Measurements from ENCODE around the gene LARP1. TPM values are rescaled to one million over a fixed set of nuclear protein-coding genes. Genes with fewer than 3 reads are reported as not detected.
"Not testable (repeated sequence)": the region's sequence is repeated elsewhere in the genome, so short reads cannot be mapped to it uniquely, and the experiment has no call there.

LARP1 gene
- total RNA-seq, 2 experiments from 2014 or later = 88.7 to 97.6 TPM

- H3K36me3 Mint-ChIP-seq (ENCODE audit: low read depth) = peaks cover 40% of the 10 kb centered on the region
- Histone ChIP-seq H3K36me3 (ENCODE audit: insufficient read depth, low read length) (peaks cover 41% of the 10 kb centered on the region), H3K27me3 (ENCODE audit: control insufficient read depth in 1 of 2, insufficient read depth in 2 of 2, low read length in 2 of 2) (no peaks in the 10 kb centered on the region), H3K4me1 (ENCODE audit: insufficient read depth, low read length) (no peaks in the 10 kb centered on the region), H3K9me3 (ENCODE audit: control insufficient read depth in 1 of 2, insufficient read depth in 1 of 2, low read length in 2 of 2) (no peaks in the 10 kb centered on the region), H3K27ac (ENCODE audit: low read depth in 1 of 2, low read length in 2 of 2) (peak overlapping the region in 1 of 2 donors; percentile 40), H3K4me3 (ENCODE audit: low read length) (no peak overlapping the region)
- CTCF ChIA-PET = no interaction called here
- H3K4me1 Mint-ChIP-seq (ENCODE audit: low read depth) = peaks cover 3% of the 10 kb centered on the region
- H3K27ac Mint-ChIP-seq = no peak overlapping the region
- no peaks in the 10 kb centered on the region for H3K27me3 Mint-ChIP-seq
- no peak overlapping the region for H3K4me3 Mint-ChIP-seq
- no peak for DNase-seq
- intact Hi-C loops (cut with DNase I, micrococcal nuclease) = no loop called here
- TF ChIP-seq CTCF (IDR thresholded peaks at IDR 0.05) = no peak
- POLR2A ChIA-PET = no interaction called here
- no peak for ATAC-seq (ENCODE audit: poor library complexity)
- H3K9me3 Mint-ChIP-seq = no peaks in the 10 kb centered on the region
Observed at GRCh38 chr5:154820383-154820782, 65.2 kb downstream of the LARP1 start.

GRCh38 chr5:154822896-154823295 is 67.7 kb downstream of the LARP1 start:
- Mint-ChIP-seq H3K36me3 (ENCODE audit: low read depth) (peaks cover 18% of the 10 kb centered on the region), H3K4me1 (ENCODE audit: low read depth) (peaks cover 12% of the 10 kb centered on the region), H3K27ac (peak overlapping the region; percentile 55)
- H3K4me3 ChIP-seq (ENCODE audit: low read length); H3K4me3 Mint-ChIP-seq; H3K27me3 Mint-ChIP-seq; H3K9me3 Mint-ChIP-seq; H3K27ac ChIP-seq (ENCODE audit: low read depth in 1 of 2, low read length in 2 of 2); H3K4me1 ChIP-seq (ENCODE audit: insufficient read depth, low read length); intact Hi-C loops (cut with DNase I, micrococcal nuclease); H3K27me3 ChIP-seq (ENCODE audit: control insufficient read depth in 1 of 2, insufficient read depth in 2 of 2, low read length in 2 of 2); POLR2A ChIA-PET; ATAC-seq (ENCODE audit: poor library complexity); DNase-seq; CTCF ChIA-PET; H3K9me3 ChIP-seq (ENCODE audit: control insufficient read depth in 1 of 2, insufficient read depth in 1 of 2, low read length in 2 of 2): not testable (repeated sequence)
- peaks cover 16% of the 10 kb centered on the region for H3K36me3 ChIP-seq (ENCODE audit: insufficient read depth, low read length)

- Histone ChIP-seq H3K4me3 (ENCODE audit: low read length) (no peak overlapping the region), H3K27me3 (ENCODE audit: control insufficient read depth in 1 of 2, insufficient read depth in 2 of 2, low read length in 2 of 2) (no peaks in the 10 kb centered on the region), H3K4me1 (ENCODE audit: insufficient read depth, low read length) (peaks cover 10% of the 10 kb centered on the region), H3K9me3 (ENCODE audit: control insufficient read depth in 1 of 2, insufficient read depth in 1 of 2, low read length in 2 of 2) (no peaks in the 10 kb centered on the region), H3K27ac (ENCODE audit: low read depth in 1 of 2, low read length in 2 of 2) (no peak overlapping the region), H3K36me3 (ENCODE audit: insufficient read depth, low read length) (peaks cover 14% of the 10 kb centered on the region)
- Mint-ChIP-seq H3K27me3 (no peaks in the 10 kb centered on the region), H3K4me1 (ENCODE audit: low read depth) (peaks cover 18% of the 10 kb centered on the region), H3K27ac (peak overlapping the region; percentile 55), H3K9me3 (no peaks in the 10 kb centered on the region), H3K36me3 (ENCODE audit: low read depth) (peaks cover 14% of the 10 kb centered on the region), H3K4me3 (no peak overlapping the region)
- no peak for TF ChIP-seq CTCF (IDR thresholded peaks at IDR 0.05)
- ChIA-PET POLR2A (no interaction called here), CTCF (no interaction called here)
- DNase-seq = no peak
- intact Hi-C loops (cut with DNase I, micrococcal nuclease) = no loop called here
- no peak for ATAC-seq (ENCODE audit: poor library complexity)
Observed at GRCh38 chr5:154823605-154824004, 68.4 kb downstream of the LARP1 start.

- Histone ChIP-seq H3K27ac (ENCODE audit: low read depth in 1 of 2, low read length in 2 of 2) (no peak overlapping the region), H3K36me3 (ENCODE audit: insufficient read depth, low read length) (peaks cover 14% of the 10 kb centered on the region), H3K4me3 (ENCODE audit: low read length) (no peak overlapping the region), H3K4me1 (ENCODE audit: insufficient read depth, low read length) (peaks cover 15% of the 10 kb centered on the region), H3K27me3 (ENCODE audit: control insufficient read depth in 1 of 2, insufficient read depth in 2 of 2, low read length in 2 of 2) (no peaks in the 10 kb centered on the region), H3K9me3 (ENCODE audit: control insufficient read depth in 1 of 2, insufficient read depth in 1 of 2, low read length in 2 of 2) (no peaks in the 10 kb centered on the region)
- DNase-seq (no peak), ATAC-seq (ENCODE audit: poor library complexity) (no peak)
- intact Hi-C loops (cut with DNase I, micrococcal nuclease) = no loop called here
- H3K4me1 Mint-ChIP-seq (ENCODE audit: low read depth) = peaks cover 21% of the 10 kb centered on the region
- no peak overlapping the region for H3K27ac Mint-ChIP-seq
- peaks cover 10% of the 10 kb centered on the region for H3K36me3 Mint-ChIP-seq (ENCODE audit: low read depth)
- H3K27me3 Mint-ChIP-seq = no peaks in the 10 kb centered on the region
- no peak for TF ChIP-seq CTCF (IDR thresholded peaks at IDR 0.05)
- no peak overlapping the region for H3K4me3 Mint-ChIP-seq
- no peaks in the 10 kb centered on the region for H3K9me3 Mint-ChIP-seq
- POLR2A ChIA-PET = no interaction called here
- CTCF ChIA-PET = no interaction called here
Observed at GRCh38 chr5:154824070-154824469, 68.9 kb downstream of the LARP1 start.
